Immature natural killer cell (primary cell): ENCODE results near the gene PARVG. TPM values are rescaled to one million over a fixed set of nuclear protein-coding genes. Genes with fewer than 3 reads are reported as not detected.

Experiments used
- DNase-seq, 3 donors: peaks; one replicate each; pipeline ENCODE4 v3.0.0; 2022; ENCODE audit warnings: mixed read lengths in 1 of 3
- H3K27ac Mint-ChIP-seq, 6 donors: one replicate each; pipeline ENCODE4 v1.8.0; 2020; ENCODE audit warnings: mixed read lengths in 6 of 6, mild to moderate bottlenecking in 5 of 6, inconsistent platforms in 4 of 6, moderate library complexity in 3 of 6
- H3K27me3 Mint-ChIP-seq, 3 donors: one replicate each; pipeline ENCODE4 v1.8.0; 2020 to 2021; ENCODE audit warnings: low read depth in 3 of 3, mild to moderate bottlenecking in 3 of 3, mixed read lengths in 3 of 3, moderate library complexity in 3 of 3, inconsistent platforms in 1 of 3
- H3K36me3 Mint-ChIP-seq, 3 donors: one replicate each; pipeline ENCODE4 v1.8.0; 2020; ENCODE audit warnings: mixed read lengths in 3 of 3, inconsistent platforms in 2 of 3, mild to moderate bottlenecking in 2 of 3
- H3K4me1 Mint-ChIP-seq, 2 donors: one replicate each; pipeline ENCODE4 v1.8.0; 2020; ENCODE audit warnings: inconsistent platforms in 2 of 2, mild to moderate bottlenecking in 2 of 2, mixed read lengths in 2 of 2, moderate library complexity in 1 of 2
- H3K4me3 Mint-ChIP-seq, 5 donors: one replicate each; pipeline ENCODE4 v1.8.0; 2020; ENCODE audit warnings: mild to moderate bottlenecking in 5 of 5, mixed read lengths in 5 of 5, inconsistent platforms in 3 of 5, moderate library complexity in 3 of 5
- H3K9me3 Mint-ChIP-seq, 6 donors: one replicate each; pipeline ENCODE4 v1.8.0; 2020; ENCODE audit warnings: mild to moderate bottlenecking in 6 of 6, mixed read lengths in 6 of 6, inconsistent platforms in 4 of 6, moderate library complexity in 3 of 6
- polyA plus RNA-seq, 3 donors: library from polyadenylated mRNA; unstranded; fragments of 300-500 nt; fragmentation: Illumina TruSeq; gene quantifications; one replicate each; pipeline ENCODE4 v1.2.3, GENCODE V29; 2021

PARVG gene
- polyA plus RNA-seq, 3 donors from 2014 or later = 54.0 to 84.6 (median 58.4) TPM

DNA sequence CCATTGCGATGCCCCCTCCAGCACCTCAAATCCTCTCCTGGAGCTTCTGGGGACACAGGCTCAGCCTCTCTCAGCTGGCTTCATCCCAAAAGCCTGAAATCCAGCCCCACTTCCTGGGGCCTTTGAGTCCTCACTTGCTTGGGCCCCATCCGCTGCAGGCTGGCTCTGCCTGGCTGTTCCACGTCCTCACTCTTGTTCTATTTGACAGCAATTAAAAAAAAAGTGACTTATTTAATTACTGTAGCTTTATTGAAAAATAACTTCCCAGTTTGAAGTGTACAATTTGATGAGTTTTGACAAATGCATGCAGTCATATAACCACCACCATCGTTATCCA is 27.2 kb downstream of the PARVG start:
- Mint-ChIP-seq H3K4me3 (no peak overlapping the region), H3K4me1 (peaks cover 23 to 32% of the 10 kb centered on the region in 2 donors), H3K9me3 (peaks cover 1 to 10% (median 6%) of the 10 kb centered on the region in 6 donors), H3K27ac (peak overlapping the region in 4 of 6 donors; percentile 29 to 61 (median 44)), H3K27me3 (peaks cover 0 to 7% (median 2%) of the 10 kb centered on the region in 3 donors), H3K36me3 (peaks cover 12 to 32% (median 27%) of the 10 kb centered on the region in 3 donors)
- DNase-seq = no peak

DNA sequence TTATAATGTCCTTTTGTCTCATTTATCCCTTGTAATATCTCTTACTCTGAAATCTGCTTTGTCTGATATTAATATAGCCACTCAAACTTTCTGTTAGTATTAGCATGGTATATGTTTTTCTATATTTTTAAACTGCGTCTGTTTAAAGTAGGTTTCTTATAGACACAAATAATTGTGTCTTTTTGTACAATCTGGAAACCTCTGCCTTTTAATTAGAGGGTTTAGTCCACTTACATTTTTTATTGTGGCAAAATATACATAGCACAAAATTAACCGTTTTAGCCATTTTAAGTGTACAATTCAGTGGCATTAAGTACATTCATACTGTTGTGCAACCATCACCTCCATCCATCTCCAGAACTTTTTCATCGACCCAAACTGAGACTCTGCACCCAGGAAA is 28.6 kb downstream of the PARVG start:
- Mint-ChIP-seq H3K4me1 (peaks cover 23 to 29% of the 10 kb centered on the region in 2 donors), H3K9me3 (peaks cover 1 to 10% (median 6%) of the 10 kb centered on the region in 6 donors), H3K36me3 (peaks cover 8 to 31% (median 23%) of the 10 kb centered on the region in 3 donors), H3K27me3 (peaks cover 0 to 7% (median 2%) of the 10 kb centered on the region in 3 donors), H3K27ac (peak overlapping the region in 1 of 6 donors; percentile 29), H3K4me3 (no peak overlapping the region)
- no peak for DNase-seq

DNA sequence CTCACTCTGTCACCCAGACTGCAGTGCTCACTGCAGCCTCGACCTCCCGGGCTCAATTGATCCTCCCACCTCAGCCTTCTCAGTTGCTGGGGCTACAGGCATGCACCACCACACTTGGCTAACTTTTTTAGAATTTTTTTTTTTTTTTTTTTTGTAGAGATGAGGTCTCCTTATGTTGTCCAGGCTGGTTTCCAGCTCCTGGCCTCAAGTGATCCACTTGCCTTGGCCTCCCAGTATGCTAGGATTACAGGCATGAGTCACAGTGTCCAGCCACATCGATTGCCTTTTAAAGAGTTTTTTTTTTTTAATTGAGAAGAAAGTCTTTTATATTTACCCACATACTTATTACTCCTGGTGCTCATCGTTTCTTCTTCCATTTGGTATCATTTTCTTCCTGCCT is 30.0 kb downstream of the PARVG start:
- peaks cover 23 to 29% of the 10 kb centered on the region in 2 donors for H3K4me1 Mint-ChIP-seq
- H3K9me3 Mint-ChIP-seq = peaks cover 1 to 10% (median 6%) of the 10 kb centered on the region in 6 donors
- H3K36me3 Mint-ChIP-seq = peaks cover 8 to 31% (median 23%) of the 10 kb centered on the region in 3 donors
- no peak for DNase-seq
- peaks cover 0 to 5% (median 2%) of the 10 kb centered on the region in 3 donors for H3K27me3 Mint-ChIP-seq
- peak overlapping the region in 1 of 6 donors; percentile 21 for H3K27ac Mint-ChIP-seq
- H3K4me3 Mint-ChIP-seq = no peak overlapping the region

GRCh38 chr22:44211256-44211945 is 30.7 kb downstream of the PARVG start:
- peak overlapping the region in 1 of 6 donors; percentile 14 for H3K27ac Mint-ChIP-seq

GRCh38 chr22:44211946-44212930 is 31.5 kb downstream of the PARVG start:
- no peak overlapping the region for H3K27ac Mint-ChIP-seq
- no peak for DNase-seq
- H3K27me3 Mint-ChIP-seq = peaks cover 0 to 3% (median 0%) of the 10 kb centered on the region in 3 donors
- H3K36me3 Mint-ChIP-seq = peaks cover 8 to 31% (median 27%) of the 10 kb centered on the region in 3 donors
- peaks cover 22 to 24% of the 10 kb centered on the region in 2 donors for H3K4me1 Mint-ChIP-seq
- no peak overlapping the region for H3K4me3 Mint-ChIP-seq
- peaks cover 1 to 10% (median 6%) of the 10 kb centered on the region in 6 donors for H3K9me3 Mint-ChIP-seq

More at GRCh38 chr22:44211256-44211945, 30.7 kb downstream of the PARVG start:
- H3K9me3 Mint-ChIP-seq = peaks cover 1 to 10% (median 6%) of the 10 kb centered on the region in 6 donors
- H3K4me1 Mint-ChIP-seq = peaks cover 23 to 29% of the 10 kb centered on the region in 2 donors
- H3K27me3 Mint-ChIP-seq = peaks cover 0 to 5% (median 2%) of the 10 kb centered on the region in 3 donors
- H3K4me3 Mint-ChIP-seq = peak overlapping the region in 1 of 5 donors; percentile 61
- DNase-seq = no peak
- peaks cover 8 to 31% (median 27%) of the 10 kb centered on the region in 3 donors for H3K36me3 Mint-ChIP-seq

GRCh38 chr22:44212936-44213335 is 32.2 kb downstream of the PARVG start:
- peaks cover 1 to 10% (median 6%) of the 10 kb centered on the region in 6 donors for H3K9me3 Mint-ChIP-seq
- H3K36me3 Mint-ChIP-seq = peaks cover 8 to 30% (median 26%) of the 10 kb centered on the region in 3 donors
- H3K27me3 Mint-ChIP-seq = peaks cover 0 to 3% (median 0%) of the 10 kb centered on the region in 3 donors
- DNase-seq = no peak
- peaks cover 21 to 22% of the 10 kb centered on the region in 2 donors for H3K4me1 Mint-ChIP-seq
- no peak overlapping the region for H3K4me3 Mint-ChIP-seq
- H3K27ac Mint-ChIP-seq = no peak overlapping the region

- H3K36me3 Mint-ChIP-seq = peaks cover 8 to 25% (median 22%) of the 10 kb centered on the region in 3 donors
- peaks cover 16 to 18% of the 10 kb centered on the region in 2 donors for H3K4me1 Mint-ChIP-seq
- peaks cover 0 to 1% (median 0%) of the 10 kb centered on the region in 3 donors for H3K27me3 Mint-ChIP-seq
- H3K27ac Mint-ChIP-seq = no peak overlapping the region
- DNase-seq = no peak
- no peak overlapping the region for H3K4me3 Mint-ChIP-seq
- H3K9me3 Mint-ChIP-seq = peaks cover 1 to 10% (median 6%) of the 10 kb centered on the region in 6 donors
Measured at GRCh38 chr22:44213489-44214043, 32.8 kb downstream of the PARVG start.

- Mint-ChIP-seq H3K9me3 (peaks cover 1 to 10% (median 6%) of the 10 kb centered on the region in 6 donors), H3K4me1 (peaks cover 12 to 13% of the 10 kb centered on the region in 2 donors), H3K4me3 (no peak overlapping the region), H3K27ac (no peak overlapping the region), H3K27me3 (peaks cover 0 to 1% (median 0%) of the 10 kb centered on the region in 3 donors), H3K36me3 (peaks cover 8 to 20% (median 18%) of the 10 kb centered on the region in 3 donors)
- DNase-seq = no peak
Measured at GRCh38 chr22:44214187-44214586, 33.5 kb downstream of the PARVG start.

DNA sequence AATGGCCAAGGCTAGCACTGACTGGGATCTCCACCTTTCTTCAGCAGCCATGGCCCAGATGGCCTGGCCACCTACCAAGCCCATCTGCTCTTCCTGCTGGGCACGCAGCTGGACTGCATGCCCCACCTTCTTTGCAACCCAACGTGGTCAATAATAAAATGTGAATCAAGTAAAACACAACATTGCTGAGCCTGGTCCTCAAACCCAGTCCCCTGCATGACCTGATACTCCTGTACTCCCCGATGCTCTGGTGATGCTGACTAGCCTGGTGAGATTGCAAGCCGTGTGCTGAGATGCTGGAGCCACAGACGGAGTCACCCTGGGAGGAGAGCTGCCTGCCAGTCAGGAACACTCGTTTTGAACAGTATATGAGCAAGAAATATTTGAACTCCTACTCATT is 34.0 kb downstream of the PARVG start:
- H3K36me3 Mint-ChIP-seq = peaks cover 8 to 16% (median 12%) of the 10 kb centered on the region in 3 donors
- no peak overlapping the region for H3K27ac Mint-ChIP-seq

GRCh38 chr22:44215287-44215686 is 34.6 kb downstream of the PARVG start:
- Mint-ChIP-seq H3K4me1 (peaks cover 2 to 4% of the 10 kb centered on the region in 2 donors), H3K9me3 (peaks cover 0 to 1% (median under 1%) of the 10 kb centered on the region in 6 donors), H3K4me3 (no peak overlapping the region), H3K27ac (no peak overlapping the region), H3K27me3 (peaks cover 0 to 1% (median 0%) of the 10 kb centered on the region in 3 donors), H3K36me3 (peaks cover 5 to 14% (median 8%) of the 10 kb centered on the region in 3 donors)
- DNase-seq = no peak

More for the DNA sequence above, 34.0 kb downstream of the PARVG start:
- Mint-ChIP-seq H3K27me3 (peaks cover 0 to 1% (median 0%) of the 10 kb centered on the region in 3 donors), H3K9me3 (peaks cover 0 to 6% (median 3%) of the 10 kb centered on the region in 6 donors), H3K4me1 (peaks cover 7 to 9% of the 10 kb centered on the region in 2 donors), H3K4me3 (no peak overlapping the region)
- no peak for DNase-seq

DNA sequence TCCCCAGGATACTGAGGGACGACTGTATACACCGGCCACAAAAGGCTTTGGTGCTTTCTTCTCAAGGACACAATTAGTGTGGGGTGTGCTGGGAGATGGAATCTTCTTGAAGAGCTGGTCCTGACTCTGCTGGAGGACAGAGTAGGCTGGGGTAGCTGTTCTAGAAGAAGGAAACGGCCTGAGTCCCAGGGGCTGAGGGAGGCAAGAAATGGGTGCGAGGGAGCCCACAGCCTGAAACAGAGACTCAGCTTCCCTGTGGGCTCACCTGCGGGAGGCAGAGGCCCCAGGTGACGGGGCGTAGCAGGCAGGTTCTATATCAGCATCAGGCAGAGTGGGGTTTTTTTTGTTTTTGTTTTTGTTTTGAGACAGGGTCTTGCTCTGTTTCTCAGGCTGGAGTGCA is 36.6 kb downstream of the PARVG start:
- DNase-seq = no peak
- Mint-ChIP-seq H3K4me3 (no peak overlapping the region), H3K9me3 (no peaks in the 10 kb centered on the region), H3K36me3 (peaks cover 0 to 5% (median 4%) of the 10 kb centered on the region in 3 donors), H3K27me3 (no peaks in the 10 kb centered on the region), H3K4me1 (no peaks in the 10 kb centered on the region), H3K27ac (no peak overlapping the region)

- Mint-ChIP-seq H3K9me3 (no peaks in the 10 kb centered on the region), H3K36me3 (peaks cover 0 to 8% (median 4%) of the 10 kb centered on the region in 3 donors), H3K27me3 (no peaks in the 10 kb centered on the region), H3K27ac (no peak overlapping the region), H3K4me3 (no peak overlapping the region), H3K4me1 (no peaks in the 10 kb centered on the region)
- DNase-seq = no peak
Measured at GRCh38 chr22:44218071-44218470, 37.3 kb downstream of the PARVG start.
